AG04450 (cell line): ENCODE data around the gene GLRA3. TPM values are rescaled to one million over a fixed set of nuclear protein-coding genes. Genes with fewer than 3 reads are reported as not detected.

Experiments used
- CTCF ChIA-PET: fragments of 300-600, 350-600 bp; formaldehyde crosslinking; extraction: SDS; loops from one replicate; lab custom pipeline; 2022; ENCODE audit warnings: antibody characterized with exemption, inconsistent platforms; lab: Charles Lee
- POLR2A ChIA-PET: fragments of 350-600 bp; formaldehyde crosslinking; extraction: SDS; loops from one replicate; lab custom pipeline; 2021; ENCODE audit warnings: antibody characterized with exemption, inconsistent platforms; lab: Yijun Ruan, JAX
- DNase-seq: peaks from one replicate; pipeline ENCODE4 v3.0.0-alpha.2; 2011; ENCODE audit warnings: low read depth, low spot score
- H3K27ac ChIP-seq: one replicate; pipeline ENCODE4 v1.5.1; 2012; ENCODE audit warnings: low read depth, low read length, control low read depth
- H3K27me3 ChIP-seq: one replicate; pipeline ENCODE4 v1.6.0; 2012; ENCODE audit warnings: low read length; ENCODE audit not compliant: control insufficient read depth, insufficient read depth
- H3K4me3 ChIP-seq: 2 replicates; pipeline ENCODE4 v1.5.1; 2011; ENCODE audit warnings: mild to moderate bottlenecking, low read depth, low read length, control low read depth
- H3K9me3 ChIP-seq: 2 replicates; pipeline ENCODE4 v1.5.1; 2012; ENCODE audit warnings: low read length; ENCODE audit not compliant: control insufficient read depth, insufficient read depth
- CTCF ChIP-seq: IDR thresholded peaks from 2 replicates; pipeline ENCODE4 v1.5.1; 2011; ENCODE audit warnings: low read depth, low read length, control low read depth, inconsistent platforms
- polyA plus RNA-seq: library from polyadenylated mRNA; depleted of rRNA; stranded (reverse); fragments of >200 nt; gene quantifications from 2 replicates; pipeline ENCODE4 v1.2.3, GENCODE V29; 2011

The GLRA3 gene
- polyA plus RNA-seq, 1 experiment: not detected

- Histone ChIP-seq H3K27me3 (no peaks in the 10 kb centered on the region), H3K27ac (no peak overlapping the region), H3K4me3 (no peak overlapping the region), H3K9me3 (peaks cover 4% of the 10 kb centered on the region; the same call in 1 of the 2 replicates)
- no peak for TF ChIP-seq CTCF
- DNase-seq: no peak
- CTCF ChIA-PET: no interaction called here
- POLR2A ChIA-PET: no interaction called here
Measured at GRCh38 chr4:174752026-174752425, 77.0 kb downstream of the GLRA3 start.

GRCh38 chr4:174749091-174749490, 80.0 kb downstream of the GLRA3 start:
- TF ChIP-seq CTCF: no peak
- CTCF ChIA-PET: no interaction called here
- no peak for DNase-seq

GRCh38 chr4:174746710-174747109, 82.3 kb downstream of the GLRA3 start:
- H3K27me3 ChIP-seq: no peaks in the 10 kb centered on the region
- DNase-seq: no peak
- no peak for TF ChIP-seq CTCF
- no peak overlapping the region for H3K4me3 ChIP-seq
- H3K27ac ChIP-seq: no peak overlapping the region
- ChIA-PET CTCF (no interaction called here), POLR2A (no interaction called here)
- peaks cover 7% of the 10 kb centered on the region for H3K9me3 ChIP-seq

More at GRCh38 chr4:174749091-174749490, 80.0 kb downstream of the GLRA3 start:
- no peak overlapping the region for H3K4me3 ChIP-seq
- POLR2A ChIA-PET: no interaction called here
- H3K27ac ChIP-seq: no peak overlapping the region
- H3K27me3 ChIP-seq: no peaks in the 10 kb centered on the region
- peaks cover 3% of the 10 kb centered on the region for H3K9me3 ChIP-seq

GRCh38 chr4:174742561-174742960, 86.5 kb downstream of the GLRA3 start:
- CTCF ChIA-PET: no interaction called here
- Histone ChIP-seq H3K9me3 (peaks cover 7% of the 10 kb centered on the region), H3K27ac (no peak overlapping the region), H3K4me3 (no peak overlapping the region), H3K27me3 (no peaks in the 10 kb centered on the region)
- POLR2A ChIA-PET: interaction anchor here (0.6 kb wide), 1 partner anchor 44 kb away, joined by 3 read pairs; no protein-coding TSS in a partner anchor
- TF ChIP-seq CTCF: no peak
- no peak for DNase-seq

- Histone ChIP-seq H3K27me3 (no peaks in the 10 kb centered on the region), H3K27ac (no peak overlapping the region), H3K9me3 (peaks cover 9% of the 10 kb centered on the region), H3K4me3 (no peak overlapping the region)
- no peak for DNase-seq
- ChIA-PET CTCF (no interaction called here), POLR2A (no interaction called here)
- no peak for TF ChIP-seq CTCF
Measured at GRCh38 chr4:174739576-174739975, 89.5 kb downstream of the GLRA3 start.
